Neural cell (in vitro differentiated cells): ENCODE results near the gene CFAP45.

Experiments used
- EP300 ChIP-seq: fragments of 450-650 bp; conservative IDR thresholded peaks from 2 replicates; pipeline ENCODE4 v1.6.1; 2014; ENCODE audit warnings: antibody characterized with exemption, mild to moderate bottlenecking, moderate library complexity; ENCODE audit not compliant: poor library complexity, severe bottlenecking
- EZH2 ChIP-seq: fragments of 200-600, 300-800 bp; shearing (Covaris generic), sonication (generic); IDR thresholded peaks from 2 replicates; pipeline ENCODE4 v1.6.1; 2014; ENCODE audit warnings: antibody characterized with exemption, low read length, borderline replicate concordance, mild to moderate bottlenecking; ENCODE audit not compliant: insufficient read depth, poor library complexity, severe bottlenecking
- TF ChIP-seq, protein P1 (sequence below): fragments of 450-650 bp; IDR thresholded peaks from 2 replicates; pipeline ENCODE4 v1.5.1; 2014; ENCODE audit warnings: antibody characterized with exemption, mild to moderate bottlenecking, moderate library complexity; ENCODE audit not compliant: poor library complexity, severe bottlenecking

DNA sequence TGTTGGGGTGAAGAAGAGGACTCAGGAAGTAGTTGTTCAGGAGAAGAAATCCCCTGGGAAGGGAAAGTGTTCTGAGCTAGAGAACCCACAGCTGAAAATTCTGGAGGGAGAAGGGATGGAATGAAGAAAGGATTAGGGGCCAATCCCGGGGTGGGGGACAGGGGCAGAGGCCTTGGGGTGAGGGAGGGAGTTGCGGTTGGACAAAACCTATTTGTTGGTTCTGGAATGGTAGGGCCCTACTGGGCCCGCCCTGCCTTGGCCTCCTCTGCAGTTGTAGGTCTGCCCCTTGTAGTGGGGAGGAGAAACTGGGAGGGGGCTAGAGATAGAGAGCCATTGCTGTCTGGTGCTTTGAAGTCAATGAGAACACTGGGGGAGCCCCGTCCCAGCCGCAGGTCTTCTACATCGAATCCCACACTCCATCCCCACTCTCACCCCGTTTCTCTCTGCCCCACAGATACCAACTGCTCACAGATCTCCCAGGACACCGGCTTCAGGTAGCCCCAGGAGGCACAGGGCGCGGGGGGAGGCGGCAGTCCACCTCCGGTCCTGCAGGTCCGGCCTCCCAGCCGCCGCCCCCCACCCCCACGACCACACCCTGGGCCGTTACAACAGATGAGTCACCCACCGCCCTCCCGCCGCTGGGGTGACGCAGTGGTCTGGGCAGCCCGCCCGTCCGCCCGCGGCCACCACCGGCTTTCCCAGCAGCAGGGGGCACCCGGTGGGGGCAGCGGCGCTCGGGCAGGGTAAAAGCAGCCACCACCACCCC is 24.2 kb upstream of the CFAP45 start:
- TF ChIP-seq EP300 (no peak), EZH2 (no peak)
- TF ChIP-seq, protein P1, sequence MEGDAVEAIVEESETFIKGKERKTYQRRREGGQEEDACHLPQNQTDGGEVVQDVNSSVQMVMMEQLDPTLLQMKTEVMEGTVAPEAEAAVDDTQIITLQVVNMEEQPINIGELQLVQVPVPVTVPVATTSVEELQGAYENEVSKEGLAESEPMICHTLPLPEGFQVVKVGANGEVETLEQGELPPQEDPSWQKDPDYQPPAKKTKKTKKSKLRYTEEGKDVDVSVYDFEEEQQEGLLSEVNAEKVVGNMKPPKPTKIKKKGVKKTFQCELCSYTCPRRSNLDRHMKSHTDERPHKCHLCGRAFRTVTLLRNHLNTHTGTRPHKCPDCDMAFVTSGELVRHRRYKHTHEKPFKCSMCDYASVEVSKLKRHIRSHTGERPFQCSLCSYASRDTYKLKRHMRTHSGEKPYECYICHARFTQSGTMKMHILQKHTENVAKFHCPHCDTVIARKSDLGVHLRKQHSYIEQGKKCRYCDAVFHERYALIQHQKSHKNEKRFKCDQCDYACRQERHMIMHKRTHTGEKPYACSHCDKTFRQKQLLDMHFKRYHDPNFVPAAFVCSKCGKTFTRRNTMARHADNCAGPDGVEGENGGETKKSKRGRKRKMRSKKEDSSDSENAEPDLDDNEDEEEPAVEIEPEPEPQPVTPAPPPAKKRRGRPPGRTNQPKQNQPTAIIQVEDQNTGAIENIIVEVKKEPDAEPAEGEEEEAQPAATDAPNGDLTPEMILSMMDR = no peak
